Stimulated activated CD4-positive, alpha-beta T cell treated with anti-CD3 and anti-CD28 coated beads, TNF-alpha, amount 100 ng/mL, for 4 hours (primary cell): ENCODE results near the gene ACTR3C.
"Not testable (repeated sequence)": the region's sequence is repeated elsewhere in the genome, so short reads cannot be mapped to it uniquely, and the experiment has no call there.

Source experiments
- DNase-seq, 3 experiments: peaks; one replicate each; pipeline ENCODE4 v3.0.0-alpha.2; 2020; ENCODE audit warnings: low read depth in 3 of 3

The ACTR3C gene

GRCh38 chr7:150202894-150203293 is 120.5 kb downstream of the ACTR3C start:
- DNase-seq: not testable (repeated sequence)
